Neural cell (in vitro differentiated cells): ENCODE data around the gene PIANP. TPM values are rescaled to one million over a fixed set of nuclear protein-coding genes. Genes with fewer than 3 reads are reported as not detected.

Experiments
- H2AFZ ChIP-seq: fragments of 200-600, 300-800 bp; sonication (generic), shearing (Covaris generic); 2 replicates; pipeline ENCODE4 v1.6.0; 2014; ENCODE audit warnings: low read depth, mild to moderate bottlenecking, antibody characterized with exemption, low read length, moderate library complexity
- H3F3A ChIP-seq: fragments of 200-600 bp; shearing (Covaris generic); 2 replicates; pipeline ENCODE4 v1.6.1; 2016; ENCODE audit warnings: mild to moderate bottlenecking, moderate library complexity, mixed read lengths, antibody characterized with exemption, low read length; ENCODE audit not compliant: insufficient read depth, poor library complexity, severe bottlenecking
- H3K27ac ChIP-seq: fragments of 200-600, 300-800 bp; sonication (generic), shearing (Covaris generic); 2 replicates; pipeline ENCODE4 v1.5.1; 2014; ENCODE audit warnings: mild to moderate bottlenecking, low read length, moderate library complexity
- H3K27me3 ChIP-seq: fragments of 300-800, 200-600 bp; sonication (generic), shearing (Covaris generic); 2 replicates; pipeline ENCODE4 v1.6.0; 2014; ENCODE audit warnings: mild to moderate bottlenecking, low read depth, low read length, moderate library complexity; ENCODE audit not compliant: insufficient read depth
- H3K36me3 ChIP-seq: fragments of 300-800, 200-600 bp; sonication (generic), shearing (Covaris generic); 2 replicates; pipeline ENCODE4 v1.5.1; 2014; ENCODE audit warnings: mild to moderate bottlenecking, antibody characterized with exemption, low read length, moderate library complexity; ENCODE audit not compliant: insufficient read depth
- H3K4me2 ChIP-seq: fragments of 300-800, 200-600 bp; sonication (generic), shearing (Covaris generic); 2 replicates; pipeline ENCODE4 v1.6.0; 2014; ENCODE audit warnings: mild to moderate bottlenecking, low read length
- H3K4me3 ChIP-seq: fragments of 300-800, 200-600 bp; sonication (generic), shearing (Covaris generic); 2 replicates; pipeline ENCODE4 v1.5.1; 2014; ENCODE audit warnings: mild to moderate bottlenecking, low read length, moderate library complexity
- H3K79me2 ChIP-seq: fragments of 200-600 bp; shearing (Covaris generic); replicated peaks from 2 replicates; pipeline ENCODE4 v1.6.0; 2014; ENCODE audit warnings: mild to moderate bottlenecking, low read length, moderate library complexity; ENCODE audit not compliant: insufficient read depth
- H3K9ac ChIP-seq: fragments of 300-800, 200-600 bp; sonication (generic), shearing (Covaris generic); 2 replicates; pipeline ENCODE4 v1.6.1; 2016; ENCODE audit warnings: mild to moderate bottlenecking, low read length, mixed read lengths
- H3K9me2 ChIP-seq: fragments of 200-600 bp; shearing (Covaris generic); 2 replicates; pipeline ENCODE4 v1.6.1; 2016; ENCODE audit warnings: mild to moderate bottlenecking, low read length, mixed read lengths; ENCODE audit not compliant: insufficient read depth
- H3K9me3 ChIP-seq: fragments of 200-600, 300-800 bp; sonication (generic), shearing (Covaris generic); 2 replicates; pipeline ENCODE4 v1.6.1; 2016; ENCODE audit warnings: mild to moderate bottlenecking, mixed run types, low read length, moderate library complexity, mixed read lengths
- H4K20me1 ChIP-seq: fragments of 200-600 bp; shearing (Covaris generic); 2 replicates; pipeline ENCODE4 v1.6.1; 2016; ENCODE audit warnings: mild to moderate bottlenecking, mixed run types; ENCODE audit not compliant: insufficient read depth
- CTCF ChIP-seq: fragments of 450-650 bp; IDR thresholded peaks from 2 replicates; pipeline ENCODE4 v1.5.1; 2014; ENCODE audit warnings: antibody characterized with exemption, mild to moderate bottlenecking, moderate library complexity; ENCODE audit not compliant: poor library complexity, severe bottlenecking
- EP300 ChIP-seq: fragments of 450-650 bp; conservative IDR thresholded peaks from 2 replicates; pipeline ENCODE4 v1.6.1; 2014; ENCODE audit warnings: antibody characterized with exemption, mild to moderate bottlenecking, moderate library complexity; ENCODE audit not compliant: poor library complexity, severe bottlenecking
- EZH2 ChIP-seq: fragments of 200-600, 300-800 bp; shearing (Covaris generic), sonication (generic); IDR thresholded peaks from 2 replicates; pipeline ENCODE4 v1.6.1; 2014; ENCODE audit warnings: antibody characterized with exemption, low read length, borderline replicate concordance, mild to moderate bottlenecking; ENCODE audit not compliant: insufficient read depth, poor library complexity, severe bottlenecking
- MXI1 ChIP-seq: fragments of 450-650 bp; conservative IDR thresholded peaks from 2 replicates; pipeline ENCODE4 v1.6.1; 2014; ENCODE audit warnings: antibody characterized with exemption, mild to moderate bottlenecking; ENCODE audit not compliant: poor library complexity, severe bottlenecking
- POLR2AphosphoS5 ChIP-seq: IDR thresholded peaks from 2 replicates; pipeline ENCODE4 v1.6.1; 2012
- RAD21 ChIP-seq: fragments of 450-650 bp; conservative IDR thresholded peaks from 2 replicates; pipeline ENCODE4 v1.6.1; 2014; ENCODE audit warnings: antibody characterized with exemption, mild to moderate bottlenecking, moderate library complexity
- SMC3 ChIP-seq: fragments of 450-650 bp; conservative IDR thresholded peaks from 2 replicates; pipeline ENCODE4 v1.6.1; 2014; ENCODE audit warnings: antibody characterized with exemption, mild to moderate bottlenecking, moderate library complexity; ENCODE audit not compliant: poor library complexity
- TAF1 ChIP-seq: IDR thresholded peaks from 2 replicates; pipeline ENCODE4 v1.6.1; 2012; ENCODE audit warnings: low read depth
- polyA plus RNA-seq: library from polyadenylated mRNA; depleted of rRNA; stranded (reverse); fragments of >200 nt; gene quantifications from 2 replicates; pipeline ENCODE4 v1.2.3, GENCODE V29; 2014
- TF ChIP-seq, protein P1 (sequence below): IDR thresholded peaks from 2 replicates; pipeline ENCODE4 v1.6.1; 2012; ENCODE audit warnings: borderline replicate concordance

The PIANP gene
- polyA plus RNA-seq, 1 donor from 2014 or later: 4.4 TPM

DNA sequence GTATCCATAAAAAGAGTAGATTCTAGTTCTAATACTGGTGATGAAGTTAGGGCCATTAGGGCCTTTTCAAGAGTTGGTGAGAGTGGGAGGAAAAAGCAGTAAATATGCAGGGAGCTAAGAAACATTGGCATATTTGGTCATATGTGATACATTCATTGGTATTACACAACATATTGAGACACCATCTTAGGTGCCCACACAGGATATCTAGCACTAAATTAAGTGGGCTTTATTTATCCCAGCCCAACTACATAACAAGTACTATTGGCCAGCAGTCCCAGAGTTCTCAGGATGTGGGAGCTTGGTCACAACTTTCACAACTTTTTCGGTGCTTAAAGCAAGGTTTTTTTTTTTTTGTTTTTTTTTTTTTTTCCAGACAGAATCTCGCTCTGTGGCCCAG, 35.7 kb downstream of the PIANP start:
- Histone ChIP-seq H3K9me3 (no peaks in the 10 kb centered on the region), H3K27me3 (no peaks in the 10 kb centered on the region), H3K9ac (no peak overlapping the region), H3K27ac (no peak overlapping the region), H2AFZ (no peak overlapping the region), H3K79me2 (peaks cover 19% of the 10 kb centered on the region), H3K4me3 (no peak overlapping the region), H4K20me1 (no peaks in the 10 kb centered on the region), H3K4me2 (no peak overlapping the region), H3K9me2 (no peaks in the 10 kb centered on the region), H3F3A (no peaks in the 10 kb centered on the region), H3K36me3 (no peaks in the 10 kb centered on the region)
- no peak for TF ChIP-seq EP300
- no peak for TF ChIP-seq POLR2AphosphoS5
- TF ChIP-seq, protein P1, sequence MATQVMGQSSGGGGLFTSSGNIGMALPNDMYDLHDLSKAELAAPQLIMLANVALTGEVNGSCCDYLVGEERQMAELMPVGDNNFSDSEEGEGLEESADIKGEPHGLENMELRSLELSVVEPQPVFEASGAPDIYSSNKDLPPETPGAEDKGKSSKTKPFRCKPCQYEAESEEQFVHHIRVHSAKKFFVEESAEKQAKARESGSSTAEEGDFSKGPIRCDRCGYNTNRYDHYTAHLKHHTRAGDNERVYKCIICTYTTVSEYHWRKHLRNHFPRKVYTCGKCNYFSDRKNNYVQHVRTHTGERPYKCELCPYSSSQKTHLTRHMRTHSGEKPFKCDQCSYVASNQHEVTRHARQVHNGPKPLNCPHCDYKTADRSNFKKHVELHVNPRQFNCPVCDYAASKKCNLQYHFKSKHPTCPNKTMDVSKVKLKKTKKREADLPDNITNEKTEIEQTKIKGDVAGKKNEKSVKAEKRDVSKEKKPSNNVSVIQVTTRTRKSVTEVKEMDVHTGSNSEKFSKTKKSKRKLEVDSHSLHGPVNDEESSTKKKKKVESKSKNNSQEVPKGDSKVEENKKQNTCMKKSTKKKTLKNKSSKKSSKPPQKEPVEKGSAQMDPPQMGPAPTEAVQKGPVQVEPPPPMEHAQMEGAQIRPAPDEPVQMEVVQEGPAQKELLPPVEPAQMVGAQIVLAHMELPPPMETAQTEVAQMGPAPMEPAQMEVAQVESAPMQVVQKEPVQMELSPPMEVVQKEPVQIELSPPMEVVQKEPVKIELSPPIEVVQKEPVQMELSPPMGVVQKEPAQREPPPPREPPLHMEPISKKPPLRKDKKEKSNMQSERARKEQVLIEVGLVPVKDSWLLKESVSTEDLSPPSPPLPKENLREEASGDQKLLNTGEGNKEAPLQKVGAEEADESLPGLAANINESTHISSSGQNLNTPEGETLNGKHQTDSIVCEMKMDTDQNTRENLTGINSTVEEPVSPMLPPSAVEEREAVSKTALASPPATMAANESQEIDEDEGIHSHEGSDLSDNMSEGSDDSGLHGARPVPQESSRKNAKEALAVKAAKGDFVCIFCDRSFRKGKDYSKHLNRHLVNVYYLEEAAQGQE: no peak
- TF ChIP-seq SMC3: no peak
- TF ChIP-seq EZH2: no peak
- TF ChIP-seq RAD21: no peak
- TF ChIP-seq MXI1: no peak
- TF ChIP-seq TAF1: no peak
- no peak for TF ChIP-seq CTCF

DNA sequence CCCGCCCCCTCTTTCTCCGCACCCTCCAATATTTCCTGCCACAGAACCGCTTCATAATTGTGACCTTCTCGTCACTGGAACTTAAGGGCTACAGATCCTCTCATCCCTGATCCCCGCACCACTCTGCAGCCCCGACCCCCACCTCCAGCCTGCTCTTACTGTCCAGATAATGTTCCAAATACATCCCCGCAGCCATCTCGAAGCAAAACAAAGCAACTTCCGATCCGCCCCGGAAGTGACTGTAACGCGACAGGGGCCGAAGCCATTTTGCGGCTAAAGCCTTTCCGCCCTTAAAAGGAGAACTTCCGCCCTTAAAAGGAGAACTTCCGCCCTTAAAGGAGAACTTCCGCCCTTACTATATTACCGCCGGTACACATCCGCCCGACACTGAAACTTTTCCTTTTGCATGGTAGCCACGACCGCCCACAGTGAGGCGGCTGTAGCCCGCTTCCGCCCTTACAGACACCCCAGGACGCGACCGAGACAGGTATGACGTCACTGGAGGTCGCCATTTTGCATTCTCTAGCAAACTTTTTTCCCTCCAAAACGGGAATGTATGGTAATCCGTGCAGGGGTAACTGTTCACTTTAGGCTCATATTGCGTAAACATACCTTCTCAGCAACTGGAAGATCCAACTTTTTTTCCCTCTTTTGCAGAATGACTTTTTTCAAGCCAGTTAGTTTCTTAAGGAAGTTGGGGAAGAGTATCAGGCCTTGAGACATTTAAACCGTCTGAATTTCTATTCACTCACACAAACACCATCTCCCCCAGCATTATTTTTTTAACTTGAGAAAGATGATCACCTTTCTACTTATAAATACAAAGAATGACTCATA, 37.5 kb downstream of the PIANP start, which contains the start of gene ING4:
TSS of gene ING4 (minus strand) at position 214 of the 837 bp plus-strand sequence. CDS start at position 196, 18 bp downstream.
- H3K27ac ChIP-seq: peak within 1 kb of the TSS; percentile 97
- TF ChIP-seq EP300 (peak; percentile 68), TAF1 (peak; percentile 76), RAD21 (peak; percentile 54), MXI1 (peak; percentile 77), CTCF (peak; percentile 31), POLR2AphosphoS5 (peak; percentile 100), EZH2 (no peak), SMC3 (peak; percentile 55)
- TF ChIP-seq, protein P1: peak; percentile 96
- no peaks in the 10 kb centered on the region for H3K27me3 ChIP-seq
- no peaks in the 10 kb centered on the region for H3F3A ChIP-seq
- no peaks in the 10 kb centered on the region for H3K36me3 ChIP-seq
- H2AFZ ChIP-seq: peak within 1 kb of the TSS; percentile 76
- H3K4me3 ChIP-seq: peak within 1 kb of the TSS; percentile 77
- no peaks in the 10 kb centered on the region for H3K9me3 ChIP-seq
- peak within 1 kb of the TSS; percentile 95 for H3K9ac ChIP-seq
- peaks cover 31% of the 10 kb centered on the region for H3K79me2 ChIP-seq
- no peaks in the 10 kb centered on the region for H4K20me1 ChIP-seq
- peak within 1 kb of the TSS; percentile 94 for H3K4me2 ChIP-seq
- H3K9me2 ChIP-seq: no peaks in the 10 kb centered on the region
